ENCODE measurements around the gene PNPLA1.

DNA sequence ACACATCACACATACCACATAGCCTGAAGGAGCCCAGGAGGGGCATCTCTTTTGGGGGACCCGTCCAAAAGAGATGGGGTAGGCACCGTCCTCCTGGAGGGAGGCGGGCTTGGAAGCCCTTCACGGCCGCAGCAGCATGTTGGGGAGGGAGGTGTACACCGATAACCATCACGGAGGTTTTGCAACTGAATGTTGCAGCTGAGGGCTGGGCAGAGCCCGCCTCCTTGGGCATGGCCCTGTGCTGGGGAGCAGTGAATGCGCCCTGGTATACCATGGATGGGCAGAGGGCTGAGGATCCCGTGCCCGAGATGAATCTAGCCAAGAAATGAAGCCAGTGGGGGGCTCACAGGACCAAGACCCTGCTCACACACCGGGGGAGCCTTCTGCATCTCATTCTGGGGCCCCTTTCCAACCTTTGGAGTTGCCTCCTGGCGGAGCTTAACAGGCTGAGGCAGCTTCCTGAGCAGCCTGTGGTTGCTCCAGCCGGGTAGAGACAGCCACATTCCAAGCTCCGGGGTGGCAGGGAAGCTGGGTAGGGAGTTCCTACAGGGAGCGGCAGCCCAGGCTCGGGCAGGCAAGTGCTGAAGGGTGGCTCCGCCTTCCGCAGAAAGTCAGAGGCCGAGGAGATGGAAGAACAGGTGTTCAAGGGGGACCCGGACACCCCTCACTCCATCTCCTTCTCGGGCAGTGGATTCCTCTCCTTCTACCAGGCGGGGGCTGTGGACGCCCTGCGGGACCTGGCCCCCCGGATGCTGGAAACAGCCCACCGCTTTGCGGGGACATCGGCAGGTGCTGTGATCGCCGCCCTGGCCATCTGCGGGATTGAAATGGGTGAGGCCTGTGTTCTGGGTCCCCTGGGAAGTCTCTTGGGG is at the start of gene PNPLA1:
- TF ChIP-seq, protein P1, sequence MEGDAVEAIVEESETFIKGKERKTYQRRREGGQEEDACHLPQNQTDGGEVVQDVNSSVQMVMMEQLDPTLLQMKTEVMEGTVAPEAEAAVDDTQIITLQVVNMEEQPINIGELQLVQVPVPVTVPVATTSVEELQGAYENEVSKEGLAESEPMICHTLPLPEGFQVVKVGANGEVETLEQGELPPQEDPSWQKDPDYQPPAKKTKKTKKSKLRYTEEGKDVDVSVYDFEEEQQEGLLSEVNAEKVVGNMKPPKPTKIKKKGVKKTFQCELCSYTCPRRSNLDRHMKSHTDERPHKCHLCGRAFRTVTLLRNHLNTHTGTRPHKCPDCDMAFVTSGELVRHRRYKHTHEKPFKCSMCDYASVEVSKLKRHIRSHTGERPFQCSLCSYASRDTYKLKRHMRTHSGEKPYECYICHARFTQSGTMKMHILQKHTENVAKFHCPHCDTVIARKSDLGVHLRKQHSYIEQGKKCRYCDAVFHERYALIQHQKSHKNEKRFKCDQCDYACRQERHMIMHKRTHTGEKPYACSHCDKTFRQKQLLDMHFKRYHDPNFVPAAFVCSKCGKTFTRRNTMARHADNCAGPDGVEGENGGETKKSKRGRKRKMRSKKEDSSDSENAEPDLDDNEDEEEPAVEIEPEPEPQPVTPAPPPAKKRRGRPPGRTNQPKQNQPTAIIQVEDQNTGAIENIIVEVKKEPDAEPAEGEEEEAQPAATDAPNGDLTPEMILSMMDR (conservative IDR thresholded peaks at IDR 0.05; ENCODE audit: low read depth, low read length), result no peak
- no peak for TF ChIP-seq EZH2 (IDR thresholded peaks at IDR 0.05; ENCODE audit: low read length, unreplicated experiment)
- no peak for TF ChIP-seq EZH2phosphoT487 (IDR thresholded peaks at IDR 0.05; ENCODE audit: borderline replicate concordance, low read length)
